Ovary (tissue), 9 donors: ENCODE results near the gene TTLL11. TPM values are rescaled to one million over a fixed set of nuclear protein-coding genes. Genes with fewer than 3 reads are reported as not detected.

Source experiments
- DNase-seq, 5 donors: peaks; one replicate each; pipeline ENCODE4 v3.0.0-alpha.2; 2019 to 2020
- H3K27ac ChIP-seq, 2 donors: fragments of 200-600 bp; one replicate each; pipeline versions ENCODE4 v1.5.1 to v1.8.0; 2019 to 2022
- H3K27me3 ChIP-seq: fragments of 200-600 bp; one replicate; pipeline ENCODE4 v1.8.0; 2022
- H3K36me3 ChIP-seq: fragments of 200-600 bp; sonication (generic); one replicate; pipeline ENCODE4 v1.5.1; 2019
- H3K4me1 ChIP-seq: one replicate; pipeline ENCODE4 v1.8.1; 2013; ENCODE audit warnings: mild to moderate bottlenecking, moderate library complexity; ENCODE audit not compliant: insufficient read depth
- H3K4me3 ChIP-seq: fragments of 200-600 bp; sonication (generic); one replicate; pipeline ENCODE4 v1.5.1; 2017
- H3K9me3 ChIP-seq, 2 donors: fragments of 200-600 bp in 1 of 2; sonication (generic) in 1 of 2; one replicate each; pipeline versions ENCODE4 v1.5.1 to v1.8.1; 2013 to 2019; ENCODE audit warnings: mild to moderate bottlenecking in 1 of 2, moderate library complexity in 1 of 2
- CTCF ChIP-seq, 3 donors: fragments of 450-650 bp in 2 of 3; fragments of 200-600 bp in 1 of 3; IDR thresholded peaks; one replicate each; pipeline versions ENCODE4 v1.5.1 to v1.8.0; 2016 to 2022; ENCODE audit warnings: antibody characterized with exemption in 3 of 3, mild to moderate bottlenecking in 1 of 3
- EP300 ChIP-seq: sonication (generic); formaldehyde crosslinking; IDR thresholded peaks from one replicate; pipeline ENCODE4 v1.6.1; 2017; ENCODE audit warnings: antibody characterized with exemption
- POLR2A ChIP-seq: fragments of 450-650 bp; IDR thresholded peaks from one replicate; pipeline ENCODE4 v1.6.1; 2017; ENCODE audit warnings: antibody characterized with exemption, mild to moderate bottlenecking, moderate library complexity
- WGBS, 3 donors: extraction: QIAGEN DNeasy Blood & Tissue Kit in 1 of 3; methylation state at CpG; one replicate each; pipeline versions ENCODE4 v1.1.5 to v1.1.7; 2013 to 2017; 5-methylcytosine and 5-hydroxymethylcytosine counted together
- intact Hi-C, 4 donors: fragments of 100-400 bp; cut with DNase I; formaldehyde crosslinking; loops; one replicate each; pipeline versions ENCODE4 v1.11.0 to v1.15.1; 2022 to 2023
- polyA plus RNA-seq, 2 donors: library from polyadenylated mRNA; stranded (reverse); fragments of 200-250 nt in 1 of 2; fragments of 350-450 nt in 1 of 2; fragmentation: Illumina TruSeq in 1 of 2; extraction: RNeasy Lipid Tissue Mini Kit (QIAGEN cat#74804) in 1 of 2; gene quantifications; one replicate each; pipeline ENCODE4 v1.2.3, GENCODE V29; 2013 to 2014
- total RNA-seq, 7 donors: library from RNA; depleted of rRNA in 2 of 7; stranded (reverse); fragments of >200 nt in 2 of 7; fragmentation: NEBNext Ultra II Directional in 3 of 7; extraction: Animal tissue kit (Norgen Biotek cat#: 25700) in 3 of 7; gene quantifications; one replicate each; pipeline versions ENCODE4 v1.1.0 to v1.2.4, GENCODE V29; 2016 to 2023
- donor health status: DM: no; HTN: no; CAD: no; lungs with moderate emphysema.
- donor health status: DM: no; HTN: no; CAD: no.
- donor health status: Bipolar disorder and iron deficiency.
- donor health status: DM: yes; HTN: yes; CAD: no.
- donor health status: DM: no; HTN: no; CAD: no.
- donor health status: DM: yes; HTN: yes; CAD: no.

The TTLL11 gene
- total and polyA plus RNA-seq, 9 donors, result 6.1 to 13.5 (median 9.2) TPM

GRCh38 chr9:122116448-122117173 is 23.5 kb upstream of the TTLL11 start:
- intact Hi-C loops, result no loop called here
- Histone ChIP-seq H3K4me1 (no peaks in the 10 kb centered on the region), H3K9me3 (no peaks in the 10 kb centered on the region), H3K36me3 (no peaks in the 10 kb centered on the region), H3K27me3 (no peaks in the 10 kb centered on the region), H3K27ac (no peak overlapping the region), H3K4me3 (no peak overlapping the region)
- WGBS, 3 donors, result 82 to 89% (median 84%) methylated on average over 10 of the region's 10 CpGs
- no peak for TF ChIP-seq POLR2A
- TF ChIP-seq CTCF (IDR thresholded peaks at IDR 0.05), result no peak
- no peak for TF ChIP-seq EP300
- no peak for DNase-seq

GRCh38 chr9:122116040-122116439 is 22.9 kb upstream of the TTLL11 start:
- no peaks in the 10 kb centered on the region for H3K4me1 ChIP-seq
- no peak for DNase-seq
- WGBS, 3 donors, result 50 to 67% (median 65%) methylated on average over 4 of the region's 4 CpGs

GRCh38 chr9:122115176-122116035 is 22.3 kb upstream of the TTLL11 start:
- no peaks in the 10 kb centered on the region for H3K9me3 ChIP-seq
- WGBS, 3 donors, result 47 to 59% (median 59%) methylated on average over 12 of the region's 12 CpGs
- no peak overlapping the region for H3K27ac ChIP-seq
- no peaks in the 10 kb centered on the region for H3K36me3 ChIP-seq
- DNase-seq, result no peak
- H3K27me3 ChIP-seq, result no peaks in the 10 kb centered on the region
- H3K4me3 ChIP-seq, result no peak overlapping the region
- H3K4me1 ChIP-seq, result no peaks in the 10 kb centered on the region
- no peak for TF ChIP-seq CTCF (IDR thresholded peaks at IDR 0.05)
- no peak for TF ChIP-seq POLR2A
- intact Hi-C loops, result no loop called here

More at GRCh38 chr9:122116040-122116439, 22.9 kb upstream of the TTLL11 start:
- Histone ChIP-seq H3K27ac (no peak overlapping the region), H3K4me3 (no peak overlapping the region), H3K9me3 (no peaks in the 10 kb centered on the region), H3K27me3 (no peaks in the 10 kb centered on the region), H3K36me3 (no peaks in the 10 kb centered on the region)
- intact Hi-C loops, result no loop called here
- TF ChIP-seq EP300 (no peak), CTCF (IDR thresholded peaks at IDR 0.05) (no peak), POLR2A (no peak)

- Histone ChIP-seq H3K4me1 (no peaks in the 10 kb centered on the region), H3K36me3 (no peaks in the 10 kb centered on the region), H3K4me3 (no peak overlapping the region), H3K27ac (no peak overlapping the region), H3K9me3 (no peaks in the 10 kb centered on the region), H3K27me3 (no peaks in the 10 kb centered on the region)
- DNase-seq, result no peak
- 29 to 37% (median 36%) methylated on average over 5 of the region's 5 CpGs for WGBS, 3 donors
- intact Hi-C loops, result no loop called here
- TF ChIP-seq CTCF (IDR thresholded peaks at IDR 0.05), result no peak
- no peak for TF ChIP-seq POLR2A
- no peak for TF ChIP-seq EP300
These were observed 20.5 kb upstream of the TTLL11 start for GRCh38 chr9:122113574-122113973.
